Endothelial cell of hepatic sinusoid (primary cell): ENCODE measurements around the gene ZNF546.

Source experiments
- in situ Hi-C: cut with HindIII; loops from 2 replicates; pipeline ENCODE4 v1.10.0; 2017; ENCODE audit warnings: low sequenced_read_pairs

The ZNF546 gene

GRCh38 chr19:40054632-40055031 lies 57.8 kb downstream of the ZNF546 start:
- in situ Hi-C loops: loop anchor here (5.0 to 25.0 kb wide), 3 partner anchors 37 to 117 kb away; partner anchors contain the start of genes FCGBP and ZNF780A

GRCh38 chr19:40055049-40055448 lies 58.2 kb downstream of the ZNF546 start:
- in situ Hi-C loops: loop anchor here (5.0 to 25.0 kb wide), 3 partner anchors 37 to 118 kb away; partner anchors contain the start of genes FCGBP and ZNF780A

- in situ Hi-C loops: loop anchor here (5.0 to 25.0 kb wide), 3 partner anchors 36 to 119 kb away; partner anchors contain the start of genes FCGBP and ZNF780A
Observed at GRCh38 chr19:40055832-40056504, 59.1 kb downstream of the ZNF546 start, which contains the start of gene ZNF780B. ZNF780B (minus strand) TSS chr19:40056231; CDS start chr19:40050332, 5,899 bp downstream.

GRCh38 chr19:40056505-40056904 lies 59.6 kb downstream of the ZNF546 start:
- in situ Hi-C loops: loop anchor here (5.0 to 25.0 kb wide), 3 partner anchors 36 to 119 kb away; partner anchors contain the start of genes FCGBP and ZNF780A

DNA sequence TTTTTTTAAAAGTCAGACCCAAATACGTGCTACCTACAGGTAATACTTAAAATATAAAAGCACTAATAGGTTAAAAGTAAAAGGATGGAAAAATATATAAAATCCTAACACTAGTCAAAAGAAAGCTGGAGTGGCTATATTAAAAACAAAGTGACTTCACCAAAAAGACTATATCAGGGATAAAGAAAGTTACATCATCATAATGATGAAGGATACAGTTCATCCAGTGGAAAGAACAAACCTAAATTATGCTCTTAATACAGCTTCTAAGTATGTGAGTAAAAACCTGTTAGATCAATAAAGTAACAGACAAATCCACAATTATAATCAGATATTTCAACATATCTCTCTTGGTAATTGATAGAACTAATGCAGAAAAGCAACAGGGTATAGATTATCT lies 60.3 kb downstream of the ZNF546 start:
- in situ Hi-C loops: loop anchor here (5.0 to 25.0 kb wide), 3 partner anchors 35 to 120 kb away; partner anchors contain the start of genes FCGBP and ZNF780A

DNA sequence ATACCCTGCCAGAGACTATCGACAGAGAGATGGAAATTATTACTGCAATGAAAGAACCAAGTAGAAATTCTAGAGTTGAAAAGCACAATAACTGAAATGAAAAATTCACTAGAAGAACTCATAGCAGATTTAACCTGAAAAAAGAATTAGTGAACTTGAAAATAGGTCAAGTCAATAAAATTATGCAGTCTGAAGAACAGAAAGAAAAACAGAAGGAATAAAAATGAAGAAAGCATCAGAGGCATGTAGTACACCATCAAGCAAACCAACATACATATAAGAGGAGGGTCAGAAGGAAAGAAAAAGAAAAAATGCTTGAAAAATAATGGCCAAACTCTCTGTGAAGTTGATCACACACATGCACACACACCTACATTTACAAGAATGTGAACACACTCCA lies 62.8 kb downstream of the ZNF546 start:
- in situ Hi-C loops: loop anchor here (5.0 to 25.0 kb wide), 3 partner anchors 33 to 122 kb away; partner anchors contain the start of genes FCGBP and ZNF780A

DNA sequence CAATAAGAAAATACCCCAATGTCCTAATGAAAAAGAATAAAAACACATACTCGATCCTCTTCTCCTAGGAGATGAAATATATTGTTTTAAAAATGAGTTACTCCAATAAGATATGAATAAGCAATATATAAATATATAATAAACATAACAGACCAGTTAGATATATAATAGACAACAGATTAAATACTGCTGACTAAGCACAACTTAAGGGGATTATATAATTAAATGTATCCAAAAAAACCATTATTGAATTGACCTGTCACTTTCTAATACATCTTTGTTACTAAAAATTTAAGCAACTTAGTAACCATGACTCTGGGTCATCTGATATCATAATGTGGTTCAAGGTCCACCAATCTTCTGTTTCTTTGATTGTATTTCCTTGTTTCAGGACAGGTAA lies 73.2 kb downstream of the ZNF546 start:
- in situ Hi-C loops: loop anchor here (25.0 kb wide), 1 partner anchor 133 kb away; the partner anchor contains the start of gene FCGBP
